T-cell (primary cell): ENCODE measurements around the gene LCE3E. TPM values are rescaled to one million over a fixed set of nuclear protein-coding genes. Genes with fewer than 3 reads are reported as not detected.

ENCODE experiments used
- ATAC-seq, 4 experiments: fragments of 200-7000 bp in 3 of 4; fragments of 150-1000 bp in 1 of 4; cut with Tn5 transposase; replicated peaks in 1 of 4; 1 replicate in 3 of 4; 2 replicates in 1 of 4; pipeline ENCODE4 v1.10.0; 2021; ENCODE audit warnings: moderate library complexity in 3 of 4, mild to moderate bottlenecking in 2 of 4, moderate number of reproducible peaks in 1 of 4
- CTCF ChIA-PET, 2 donors: fragments of 300-600 bp; sonication (Branson Sonifier 250); formaldehyde crosslinking; loops; one replicate each; lab custom pipeline; 2022; ENCODE audit warnings: antibody characterized with exemption in 2 of 2; lab: Charles Lee
- POLR2A ChIA-PET, 2 donors: fragments of 300-600 bp; sonication (Branson Sonifier 250); formaldehyde crosslinking; loops; one replicate each; lab custom pipeline; 2022; ENCODE audit warnings: antibody characterized with exemption in 2 of 2; lab: Charles Lee
- DNase-seq, 35 experiments: peaks; one replicate each; pipeline versions ENCODE4 v3.0.0 to v3.0.0-alpha.2; 2013 to 2023
- H3K27ac ChIP-seq: one replicate; pipeline ENCODE4 v1.5.1; 2013; ENCODE audit warnings: low read length
- H3K27me3 ChIP-seq, 2 experiments: replicated peaks in 1 of 2; 1 replicate in 1 of 2; 2 replicates in 1 of 2; pipeline versions ENCODE4 v1.6.1 to v1.7.0; 2013; ENCODE audit warnings: low read length in 1 of 2, mixed read lengths in 1 of 2; ENCODE audit not compliant: control insufficient read depth in 2 of 2, insufficient read depth in 2 of 2; ENCODE audit errors: extremely low read depth in 1 of 2
- H3K36me3 ChIP-seq, 2 donors: 1 replicate in 1 of 2; 2 replicates in 1 of 2; pipeline versions ENCODE4 v1.6.1 to v1.7.0; 2013; ENCODE audit warnings: low read length in 1 of 2; ENCODE audit not compliant: control insufficient read depth in 2 of 2, insufficient read depth in 1 of 2; ENCODE audit errors: extremely low read depth in 1 of 2
- H3K4me1 ChIP-seq, 2 experiments: 1 replicate in 1 of 2; 2 replicates in 1 of 2; pipeline versions ENCODE4 v1.6.1 to v1.7.0; 2013; ENCODE audit warnings: low read length in 2 of 2, mixed read lengths in 1 of 2; ENCODE audit not compliant: insufficient read depth in 2 of 2, control insufficient read depth in 1 of 2; ENCODE audit errors: extremely low read depth in 1 of 2
- H3K4me3 ChIP-seq, 2 donors: 1 replicate in 1 of 2; 2 replicates in 1 of 2; pipeline versions ENCODE4 v1.5.1 to v1.7.0; 2013; ENCODE audit warnings: mild to moderate bottlenecking in 2 of 2, low read length in 1 of 2, moderate library complexity in 1 of 2; ENCODE audit not compliant: control insufficient read depth in 1 of 2; ENCODE audit errors: extremely low read depth in 1 of 2
- H3K9me3 ChIP-seq: 2 replicates; pipeline ENCODE4 v1.7.0; 2013
- H3K27ac Mint-ChIP-seq, 2 donors: one replicate each; pipeline ENCODE4 v1.8.0; 2020 to 2021; ENCODE audit warnings: mild to moderate bottlenecking in 2 of 2, mixed read lengths in 2 of 2
- H3K27me3 Mint-ChIP-seq, 2 donors: one replicate each; pipeline ENCODE4 v1.8.0; 2021 to 2022; ENCODE audit warnings: mixed read lengths in 2 of 2
- H3K36me3 Mint-ChIP-seq: one replicate; pipeline ENCODE4 v1.8.0; 2021; ENCODE audit warnings: mixed read lengths
- H3K4me1 Mint-ChIP-seq, 3 donors: one replicate each; pipeline ENCODE4 v1.8.0; 2020 to 2022; ENCODE audit warnings: mixed read lengths in 3 of 3, mild to moderate bottlenecking in 1 of 3
- H3K4me3 Mint-ChIP-seq, 3 donors: one replicate each; pipeline ENCODE4 v1.8.0; 2020 to 2022; ENCODE audit warnings: mild to moderate bottlenecking in 3 of 3, mixed read lengths in 3 of 3, moderate library complexity in 3 of 3
- H3K9me3 Mint-ChIP-seq, 3 donors: one replicate each; pipeline ENCODE4 v1.8.0; 2020 to 2022; ENCODE audit warnings: mixed read lengths in 3 of 3
- WGBS: methylation state at CpG from one replicate; pipeline ENCODE4 v1.1.5; 2013; ENCODE audit warnings: missing lambda C conversion rate; ENCODE audit not compliant: insufficient coverage; 5-methylcytosine and 5-hydroxymethylcytosine counted together
- total RNA-seq, 35 experiments: library from RNA in 6 of 35; stranded (reverse) in 6 of 35; fragments of 120-200 nt in 1 of 35; gene quantifications; one replicate each; pipeline versions ENCODE4 v1.2.1 to v1.2.4 and lab custom pipeline; 2013 to 2026

The LCE3E gene
- not detected for total RNA-seq
- not detected for total RNA-seq (2013)
- total RNA-seq (lab: John Stamatoyannopoulos, UW), result 0 to 0.05 (median 0) reads per million in 29 experiments

GRCh38 chr1:152566681-152567080 is at the start of gene LCE3E:
Gene LCE3E, minus strand, starts transcription at chr1:152566780. Its CDS starts 572 bp downstream, at chr1:152566208.
- H3K4me3 Mint-ChIP-seq, result no peak within 1 kb of the TSS
- no peak for DNase-seq
- CTCF ChIA-PET, result no interaction called here
- no peaks in the 10 kb centered on the region for H3K4me1 Mint-ChIP-seq
- no peak within 1 kb of the TSS for H3K4me3 ChIP-seq
- no peaks in the 10 kb centered on the region for H3K36me3 ChIP-seq
- H3K9me3 ChIP-seq, result no peaks in the 10 kb centered on the region
- peaks cover 8 to 16% (median 13%) of the 10 kb centered on the region in 3 donors for H3K9me3 Mint-ChIP-seq
- H3K27ac ChIP-seq, result no peak within 1 kb of the TSS
- POLR2A ChIA-PET, result no interaction called here
- H3K27me3 ChIP-seq, result peaks cover 0 to 13% of the 10 kb centered on the region in 2 experiments
- no peaks in the 10 kb centered on the region for H3K36me3 Mint-ChIP-seq
- no peaks in the 10 kb centered on the region for H3K4me1 ChIP-seq
- peaks cover 11 to 16% of the 10 kb centered on the region in 2 donors for H3K27me3 Mint-ChIP-seq
- 100% methylated on average over 1 of the region's 1 CpG for WGBS
- no peak for ATAC-seq
- no peak within 1 kb of the TSS for H3K27ac Mint-ChIP-seq

GRCh38 chr1:152613511-152613910 is 46.9 kb upstream of the LCE3E start, which contains the start of gene LCE3B:
Gene LCE3B, plus strand, starts transcription at chr1:152613811. Its CDS starts 0 bp downstream, at chr1:152613811.
- no peak for ATAC-seq
- no peaks in the 10 kb centered on the region for H3K9me3 ChIP-seq
- H3K4me3 ChIP-seq, result no peak within 1 kb of the TSS
- peaks cover 0 to 52% of the 10 kb centered on the region in 2 donors for H3K27me3 Mint-ChIP-seq
- no peaks in the 10 kb centered on the region for H3K36me3 ChIP-seq
- H3K4me1 Mint-ChIP-seq, result no peaks in the 10 kb centered on the region
- H3K4me1 ChIP-seq, result no peaks in the 10 kb centered on the region
- H3K27ac ChIP-seq, result no peak within 1 kb of the TSS
- H3K4me3 Mint-ChIP-seq, result no peak within 1 kb of the TSS
- no peak for DNase-seq
- H3K27ac Mint-ChIP-seq, result no peak within 1 kb of the TSS
- ChIA-PET CTCF (no interaction called here), POLR2A (no interaction called here)
- no CpG with 5 or more reads among the region's 1 CpG for WGBS
- peaks cover 2 to 7% (median 3%) of the 10 kb centered on the region in 3 donors for H3K9me3 Mint-ChIP-seq
- no peaks in the 10 kb centered on the region for H3K27me3 ChIP-seq
- no peaks in the 10 kb centered on the region for H3K36me3 Mint-ChIP-seq

- DNase-seq, result no peak
- WGBS, result no CpG with 5 or more reads among the region's 4 CpGs
- ATAC-seq, result no peak
- Mint-ChIP-seq H3K4me3 (no peak within 1 kb of the TSS), H3K27me3 (peaks cover 0 to 14% of the 10 kb centered on the region in 2 donors), H3K4me1 (no peaks in the 10 kb centered on the region), H3K27ac (no peak within 1 kb of the TSS), H3K36me3 (no peaks in the 10 kb centered on the region), H3K9me3 (peaks cover 0 to 5% (median 2%) of the 10 kb centered on the region in 3 donors)
- no peaks in the 10 kb centered on the region for H3K4me1 ChIP-seq
- H3K27me3 ChIP-seq, result peaks cover 0 to 13% of the 10 kb centered on the region in 2 experiments
- no peaks in the 10 kb centered on the region for H3K9me3 ChIP-seq
- no peak within 1 kb of the TSS for H3K4me3 ChIP-seq
- H3K27ac ChIP-seq, result no peak within 1 kb of the TSS
- H3K36me3 ChIP-seq, result no peaks in the 10 kb centered on the region
- ChIA-PET CTCF (no interaction called here), POLR2A (no interaction called here)
Observed at GRCh38 chr1:152599934-152600333, 33.4 kb upstream of the LCE3E start, which contains the start of gene LCE3C. Gene LCE3C, plus strand, starts transcription at chr1:152600234. Its CDS starts 498 bp downstream, at chr1:152600732.

GRCh38 chr1:152596986-152597385 is 30.4 kb upstream of the LCE3E start:
- H3K27ac ChIP-seq, result no peak overlapping the region
- Mint-ChIP-seq H3K36me3 (no peaks in the 10 kb centered on the region), H3K9me3 (peaks cover 0 to 8% (median 4%) of the 10 kb centered on the region in 3 donors), H3K4me1 (no peaks in the 10 kb centered on the region), H3K27ac (no peak overlapping the region), H3K27me3 (peaks cover 0 to 12% of the 10 kb centered on the region in 2 donors), H3K4me3 (no peak overlapping the region)
- H3K4me3 ChIP-seq, result no peak overlapping the region
- H3K36me3 ChIP-seq, result no peaks in the 10 kb centered on the region
- H3K4me1 ChIP-seq, result no peaks in the 10 kb centered on the region
- ChIA-PET CTCF (no interaction called here), POLR2A (no interaction called here)
- no peak for DNase-seq
- peaks cover 0 to 9% of the 10 kb centered on the region in 2 experiments for H3K27me3 ChIP-seq
- WGBS, result no CpG with 5 or more reads among the region's 2 CpGs
- H3K9me3 ChIP-seq, result no peaks in the 10 kb centered on the region
- no peak for ATAC-seq

- POLR2A ChIA-PET, result no interaction called here
- Histone ChIP-seq H3K27me3 (peaks cover 0 to 8% of the 10 kb centered on the region in 2 experiments), H3K27ac (no peak overlapping the region), H3K9me3 (no peaks in the 10 kb centered on the region), H3K36me3 (no peaks in the 10 kb centered on the region), H3K4me3 (no peak overlapping the region), H3K4me1 (no peaks in the 10 kb centered on the region)
- CTCF ChIA-PET, result interaction anchor here in 1 of 2 donors (0.6 kb wide), 1 partner anchor 31 kb away, joined by 3 read pairs; no protein-coding TSS in a partner anchor
- Mint-ChIP-seq H3K27ac (no peak overlapping the region), H3K36me3 (no peaks in the 10 kb centered on the region), H3K9me3 (peaks cover 0 to 9% (median 2%) of the 10 kb centered on the region in 3 donors), H3K27me3 (peaks cover 3 to 11% of the 10 kb centered on the region in 2 donors), H3K4me1 (no peaks in the 10 kb centered on the region), H3K4me3 (no peak overlapping the region)
- DNase-seq (no peak), ATAC-seq (no peak)
- WGBS, result no CpG with 5 or more reads among the region's 1 CpG
Observed at GRCh38 chr1:152585586-152585985, 19.0 kb upstream of the LCE3E start.

- Histone ChIP-seq H3K4me1 (no peaks in the 10 kb centered on the region), H3K36me3 (no peaks in the 10 kb centered on the region), H3K4me3 (no peak overlapping the region), H3K9me3 (no peaks in the 10 kb centered on the region), H3K27me3 (peaks cover 0 to 16% of the 10 kb centered on the region in 2 experiments), H3K27ac (no peak overlapping the region)
- ATAC-seq, result no peak
- DNase-seq, result no peak
- peaks cover 0 to 9% (median 2%) of the 10 kb centered on the region in 3 donors for H3K9me3 Mint-ChIP-seq
- WGBS, result no CpG with 5 or more reads among the region's 1 CpG
- H3K27me3 Mint-ChIP-seq, result peaks cover 16 to 18% of the 10 kb centered on the region in 2 donors
- no peak overlapping the region for H3K27ac Mint-ChIP-seq
- no peaks in the 10 kb centered on the region for H3K36me3 Mint-ChIP-seq
- H3K4me1 Mint-ChIP-seq, result no peaks in the 10 kb centered on the region
- no peak overlapping the region for H3K4me3 Mint-ChIP-seq
- ChIA-PET POLR2A (no interaction called here), CTCF (no interaction called here)
Observed at GRCh38 chr1:152582647-152583046, 16.1 kb upstream of the LCE3E start.
